ENCODE data around the gene AFTPH.

AFTPH gene

DNA sequence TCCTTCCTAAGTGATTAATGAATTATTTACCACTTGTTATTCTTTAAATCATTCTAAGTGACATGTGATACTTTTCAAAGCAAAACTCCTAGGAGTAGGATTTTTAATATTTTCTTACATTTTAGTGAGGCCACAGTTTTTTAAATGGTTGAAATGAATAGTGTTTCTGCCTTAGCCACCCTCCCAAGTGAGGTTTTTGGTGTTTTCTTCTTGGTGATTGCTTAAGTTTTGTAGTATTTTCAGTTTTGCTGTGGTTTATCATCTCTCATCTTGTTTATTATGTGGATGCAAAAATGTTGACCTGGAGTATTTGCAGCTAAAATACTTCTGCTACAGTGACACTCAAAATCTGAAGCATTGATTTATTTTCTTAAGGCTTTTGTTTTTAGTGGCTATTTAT is 9.8 kb downstream of the AFTPH start:
- no peak overlapping the region for H3K4me3 ChIP-seq (ENCODE audit: low read length)
- no peak overlapping the region for H3K27ac ChIP-seq (ENCODE audit: low read depth, low read length)
- no peaks in the 10 kb centered on the region for H3K27me3 ChIP-seq (ENCODE audit: control insufficient read depth, insufficient read depth, low read length)
- H3K36me3 ChIP-seq (ENCODE audit: control insufficient read depth, insufficient read depth, low read length) = no peaks in the 10 kb centered on the region
- H3K4me1 ChIP-seq (ENCODE audit: control insufficient read depth, insufficient read depth, low read length) = no peaks in the 10 kb centered on the region
- no peak overlapping the region for H3K9ac ChIP-seq (ENCODE audit: low read length)

DNA sequence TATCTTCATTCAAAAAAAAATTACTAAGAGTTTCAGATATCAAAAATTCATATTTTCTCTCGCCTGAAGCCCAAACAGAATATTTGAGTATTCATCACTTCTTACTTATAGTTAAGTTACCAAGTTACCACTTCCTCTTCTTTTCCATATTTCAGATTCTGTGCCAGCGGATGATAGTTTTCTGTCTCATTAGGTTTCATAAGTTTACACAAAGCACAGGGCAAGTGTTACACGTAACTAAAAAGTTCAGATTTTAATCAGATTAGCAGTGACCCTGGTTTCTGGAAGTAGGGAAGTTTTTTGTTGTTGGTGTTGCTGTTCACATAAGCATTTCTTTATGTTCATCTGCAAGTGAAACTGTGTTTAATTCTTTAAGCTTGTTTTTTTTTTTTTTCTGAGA is 10.2 kb downstream of the AFTPH start:
- Histone ChIP-seq H3K4me1 (ENCODE audit: control insufficient read depth, insufficient read depth, low read length) (no peaks in the 10 kb centered on the region), H3K27ac (ENCODE audit: low read depth, low read length) (no peak overlapping the region), H3K4me3 (ENCODE audit: low read length) (no peak overlapping the region), H3K27me3 (ENCODE audit: control insufficient read depth, insufficient read depth, low read length) (no peaks in the 10 kb centered on the region), H3K36me3 (ENCODE audit: control insufficient read depth, insufficient read depth, low read length) (no peaks in the 10 kb centered on the region), H3K9ac (ENCODE audit: low read length) (no peak overlapping the region)

- Histone ChIP-seq H3K4me3 (ENCODE audit: low read length) (no peak overlapping the region), H3K36me3 (ENCODE audit: control insufficient read depth, insufficient read depth, low read length) (no peaks in the 10 kb centered on the region), H3K4me1 (ENCODE audit: control insufficient read depth, insufficient read depth, low read length) (no peaks in the 10 kb centered on the region), H3K9ac (ENCODE audit: low read length) (no peak overlapping the region), H3K27ac (ENCODE audit: low read depth, low read length) (no peak overlapping the region), H3K27me3 (ENCODE audit: control insufficient read depth, insufficient read depth, low read length) (no peaks in the 10 kb centered on the region)
Measured at GRCh38 chr2:64535024-64535423, 10.9 kb downstream of the AFTPH start.

DNA sequence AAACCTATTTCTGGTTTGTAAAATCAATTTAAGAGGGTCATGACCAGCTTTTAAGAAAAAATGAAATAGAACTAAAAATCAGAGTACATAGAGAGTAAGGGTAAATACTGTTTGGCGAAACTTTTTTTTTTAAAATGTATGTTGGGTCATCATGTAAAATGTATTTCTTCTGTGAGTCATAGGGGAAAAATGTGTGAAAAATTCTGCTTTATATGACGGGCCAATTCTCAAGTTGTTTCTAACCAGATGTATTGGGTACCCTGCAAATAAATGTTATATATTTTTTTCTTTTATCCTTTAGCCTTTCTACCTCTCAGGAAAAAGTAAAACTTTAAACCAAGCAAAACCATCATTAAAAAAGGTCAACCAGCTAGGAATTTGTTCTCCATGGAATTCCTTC is 13.9 kb downstream of the AFTPH start:
- Histone ChIP-seq H3K27ac (ENCODE audit: low read depth, low read length) (no peak overlapping the region), H3K9ac (ENCODE audit: low read length) (no peak overlapping the region), H3K27me3 (ENCODE audit: control insufficient read depth, insufficient read depth, low read length) (no peaks in the 10 kb centered on the region), H3K4me3 (ENCODE audit: low read length) (no peak overlapping the region), H3K4me1 (ENCODE audit: control insufficient read depth, insufficient read depth, low read length) (no peaks in the 10 kb centered on the region), H3K36me3 (ENCODE audit: control insufficient read depth, insufficient read depth, low read length) (no peaks in the 10 kb centered on the region)

DNA sequence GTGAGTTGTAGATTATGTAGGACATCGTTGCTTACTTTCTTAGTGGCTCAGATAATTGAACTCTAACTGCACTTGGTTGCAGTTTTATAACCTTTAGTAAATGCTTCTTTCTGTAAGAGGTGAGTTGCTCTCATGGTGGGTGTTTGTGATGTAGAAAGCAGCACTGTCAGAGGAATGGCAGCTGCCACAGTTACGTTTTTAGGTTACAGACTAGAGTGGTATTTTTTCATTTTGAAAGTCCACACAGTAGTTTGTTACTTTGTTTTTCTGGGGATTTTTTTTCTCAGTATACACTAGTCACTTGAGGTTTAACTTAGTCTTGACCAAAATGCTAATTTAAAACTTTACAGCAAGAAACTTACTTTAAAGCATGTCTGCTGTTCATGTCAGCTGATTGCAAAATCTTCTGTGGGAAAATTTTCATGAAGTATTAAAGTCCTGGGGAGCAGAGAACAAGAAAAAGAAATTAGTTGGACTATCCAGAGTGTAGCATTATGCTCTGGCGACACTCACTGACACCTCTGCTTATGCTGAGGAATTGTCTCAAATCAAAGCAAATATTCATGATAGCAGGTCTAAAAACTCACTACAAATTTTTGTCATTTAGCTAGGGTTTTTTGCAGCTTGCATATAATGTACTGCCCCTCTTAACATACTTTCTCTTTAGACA is 14.8 kb downstream of the AFTPH start:
- Histone ChIP-seq H3K4me1 (ENCODE audit: control insufficient read depth, insufficient read depth, low read length) (no peaks in the 10 kb centered on the region), H3K36me3 (ENCODE audit: control insufficient read depth, insufficient read depth, low read length) (no peaks in the 10 kb centered on the region), H3K27me3 (ENCODE audit: control insufficient read depth, insufficient read depth, low read length) (no peaks in the 10 kb centered on the region), H3K9ac (ENCODE audit: low read length) (no peak overlapping the region), H3K4me3 (ENCODE audit: low read length) (no peak overlapping the region), H3K27ac (ENCODE audit: low read depth, low read length) (no peak overlapping the region)

- no peak overlapping the region for H3K4me3 ChIP-seq (ENCODE audit: low read length)
- no peaks in the 10 kb centered on the region for H3K36me3 ChIP-seq (ENCODE audit: control insufficient read depth, insufficient read depth, low read length)
- H3K9ac ChIP-seq (ENCODE audit: low read length) = no peak overlapping the region
- no peak overlapping the region for H3K27ac ChIP-seq (ENCODE audit: low read depth, low read length)
- no peaks in the 10 kb centered on the region for H3K27me3 ChIP-seq (ENCODE audit: control insufficient read depth, insufficient read depth, low read length)
- no peaks in the 10 kb centered on the region for H3K4me1 ChIP-seq (ENCODE audit: control insufficient read depth, insufficient read depth, low read length)
Measured at GRCh38 chr2:64540615-64541014, 16.5 kb downstream of the AFTPH start.

DNA sequence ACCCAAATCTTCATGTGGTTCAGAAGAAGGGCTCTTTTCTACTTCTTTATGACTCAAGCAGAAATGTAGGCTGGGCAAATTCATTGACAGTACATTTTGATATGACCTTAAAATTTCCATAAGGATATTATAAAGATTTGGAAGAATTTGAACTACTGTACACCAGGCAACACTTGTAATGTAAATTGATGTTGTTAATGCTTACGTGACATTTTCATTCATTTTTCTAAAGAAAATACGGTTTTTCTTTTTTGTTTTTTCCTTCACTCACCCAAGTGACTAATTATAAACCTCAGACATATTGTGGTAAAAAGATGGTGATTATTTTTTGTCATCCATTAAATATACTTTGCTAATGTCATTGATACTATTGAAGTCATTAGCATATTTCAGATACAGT is 17.4 kb downstream of the AFTPH start:
- Histone ChIP-seq H3K4me3 (ENCODE audit: low read length) (no peak overlapping the region), H3K27me3 (ENCODE audit: control insufficient read depth, insufficient read depth, low read length) (no peaks in the 10 kb centered on the region), H3K36me3 (ENCODE audit: control insufficient read depth, insufficient read depth, low read length) (no peaks in the 10 kb centered on the region), H3K9ac (ENCODE audit: low read length) (no peak overlapping the region), H3K4me1 (ENCODE audit: control insufficient read depth, insufficient read depth, low read length) (no peaks in the 10 kb centered on the region), H3K27ac (ENCODE audit: low read depth, low read length) (no peak overlapping the region)

DNA sequence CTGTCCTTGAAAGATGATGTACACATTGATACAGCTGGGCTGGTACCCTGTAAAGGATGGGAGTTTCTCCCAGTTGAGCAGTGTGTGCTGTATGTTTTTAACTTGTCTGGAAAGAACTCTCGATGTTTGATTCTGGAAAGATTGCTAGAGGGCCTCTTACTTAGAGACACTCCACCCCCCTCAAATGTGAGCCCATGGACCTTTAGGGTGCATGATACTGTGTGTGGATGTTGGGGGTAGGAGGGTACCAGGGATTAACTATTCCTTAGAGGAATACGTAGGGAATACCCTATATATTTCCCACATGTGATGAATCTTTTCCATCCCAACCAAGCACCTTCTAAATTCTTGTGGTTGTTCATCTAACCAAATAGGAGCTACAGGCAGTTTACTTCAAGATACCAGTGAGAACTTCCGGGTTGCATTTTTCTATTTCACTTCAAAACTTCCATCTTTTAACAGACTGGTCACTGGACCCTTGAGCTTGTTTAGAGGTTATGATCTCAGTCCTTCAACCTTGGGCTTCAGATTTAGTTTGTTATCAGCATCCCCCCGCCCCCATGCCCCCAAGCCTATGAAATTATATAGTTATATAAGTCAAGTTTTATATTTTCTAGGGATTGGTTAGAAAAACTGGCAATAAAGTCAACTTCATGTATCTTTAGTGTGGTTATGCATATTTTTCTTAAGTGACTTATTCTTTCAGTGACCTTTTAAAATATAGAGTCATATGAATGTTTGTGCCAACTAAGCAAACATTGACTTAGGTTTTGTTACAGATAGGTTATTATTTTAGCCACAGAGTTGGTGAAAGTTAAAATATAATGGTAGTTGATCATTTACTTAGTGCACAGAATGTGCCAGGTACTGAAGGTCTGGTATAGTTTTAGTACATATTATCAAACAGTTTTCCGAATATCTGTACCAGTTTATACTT is 18.2 kb downstream of the AFTPH start:
- H3K4me1 ChIP-seq (ENCODE audit: control insufficient read depth, insufficient read depth, low read length) = no peaks in the 10 kb centered on the region
- H3K36me3 ChIP-seq (ENCODE audit: control insufficient read depth, insufficient read depth, low read length) = no peaks in the 10 kb centered on the region
- H3K27ac ChIP-seq (ENCODE audit: low read depth, low read length) = no peak overlapping the region
- H3K9ac ChIP-seq (ENCODE audit: low read length) = no peak overlapping the region
- no peak overlapping the region for H3K4me3 ChIP-seq (ENCODE audit: low read length)
- no peaks in the 10 kb centered on the region for H3K27me3 ChIP-seq (ENCODE audit: control insufficient read depth, insufficient read depth, low read length)

DNA sequence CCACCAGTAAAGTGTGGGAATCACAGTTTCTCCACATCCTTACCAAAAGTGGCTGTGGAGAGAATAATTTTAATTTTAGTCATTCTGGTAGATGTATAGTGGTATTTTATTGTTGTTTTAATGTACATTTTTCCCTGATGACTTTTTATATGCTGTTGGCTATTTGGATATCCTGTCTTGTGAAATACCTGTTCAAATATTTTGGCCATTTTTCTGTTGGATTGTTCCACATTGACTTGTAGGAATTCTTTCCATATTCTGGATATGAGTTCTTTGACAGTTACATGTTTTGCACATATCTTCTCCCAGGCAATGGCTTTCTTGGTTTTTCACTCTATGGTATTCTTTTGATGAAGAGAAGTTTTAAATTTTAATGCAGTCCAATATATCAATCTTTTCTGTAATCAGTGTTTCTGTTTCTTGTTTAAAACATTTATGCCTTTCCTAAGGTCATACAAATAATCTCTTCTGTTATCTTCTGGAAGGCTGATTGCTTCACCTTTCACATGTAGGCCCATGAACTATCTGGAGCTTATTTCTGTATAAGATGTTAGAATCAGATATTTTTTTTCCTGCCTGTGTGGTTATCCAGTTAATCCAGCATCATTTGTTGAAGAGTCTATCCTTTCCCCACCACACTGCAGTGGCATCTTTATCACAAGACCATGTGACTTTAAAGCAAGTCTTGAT is 19.0 kb downstream of the AFTPH start:
- Histone ChIP-seq H3K9ac (ENCODE audit: low read length) (no peak overlapping the region), H3K27ac (ENCODE audit: low read depth, low read length) (no peak overlapping the region), H3K4me3 (ENCODE audit: low read length) (no peak overlapping the region), H3K4me1 (ENCODE audit: control insufficient read depth, insufficient read depth, low read length) (no peaks in the 10 kb centered on the region), H3K27me3 (ENCODE audit: control insufficient read depth, insufficient read depth, low read length) (no peaks in the 10 kb centered on the region), H3K36me3 (ENCODE audit: control insufficient read depth, insufficient read depth, low read length) (no peaks in the 10 kb centered on the region)

- Histone ChIP-seq H3K4me3 (ENCODE audit: low read length) (no peak overlapping the region), H3K27me3 (ENCODE audit: control insufficient read depth, insufficient read depth, low read length) (no peaks in the 10 kb centered on the region), H3K27ac (ENCODE audit: low read depth, low read length) (no peak overlapping the region), H3K4me1 (ENCODE audit: control insufficient read depth, insufficient read depth, low read length) (no peaks in the 10 kb centered on the region), H3K36me3 (ENCODE audit: control insufficient read depth, insufficient read depth, low read length) (no peaks in the 10 kb centered on the region), H3K9ac (ENCODE audit: low read length) (no peak overlapping the region)
Measured at GRCh38 chr2:64548761-64549160, 24.6 kb downstream of the AFTPH start.

- Histone ChIP-seq H3K9ac (ENCODE audit: low read length) (no peak overlapping the region), H3K4me3 (ENCODE audit: low read length) (no peak overlapping the region), H3K4me1 (ENCODE audit: control insufficient read depth, insufficient read depth, low read length) (no peaks in the 10 kb centered on the region), H3K27ac (ENCODE audit: low read depth, low read length) (no peak overlapping the region), H3K27me3 (ENCODE audit: control insufficient read depth, insufficient read depth, low read length) (no peaks in the 10 kb centered on the region), H3K36me3 (ENCODE audit: control insufficient read depth, insufficient read depth, low read length) (no peaks in the 10 kb centered on the region)
Measured at GRCh38 chr2:64550042-64550441, 25.9 kb downstream of the AFTPH start.

- no peaks in the 10 kb centered on the region for H3K4me1 ChIP-seq (ENCODE audit: control insufficient read depth, insufficient read depth, low read length)
- H3K27me3 ChIP-seq (ENCODE audit: control insufficient read depth, insufficient read depth, low read length) = no peaks in the 10 kb centered on the region
- no peak overlapping the region for H3K4me3 ChIP-seq (ENCODE audit: low read length)
- H3K9ac ChIP-seq (ENCODE audit: low read length) = no peak overlapping the region
- H3K36me3 ChIP-seq (ENCODE audit: control insufficient read depth, insufficient read depth, low read length) = no peaks in the 10 kb centered on the region
- H3K27ac ChIP-seq (ENCODE audit: low read depth, low read length) = no peak overlapping the region
Measured at GRCh38 chr2:64551851-64552250, 27.7 kb downstream of the AFTPH start.

Measured in rectal smooth muscle tissue (tissue), 1 donor.